Upper lobe of left lung (tissue), 6 donors: ENCODE measurements around the gene SEPTIN10. TPM values are rescaled to one million over a fixed set of nuclear protein-coding genes. Genes with fewer than 3 reads are reported as not detected.

Experiments
- ATAC-seq, 2 donors: fragments of 200-7000 bp; cut with Tn5 transposase; one replicate each; pipeline ENCODE4 v1.9.1; 2022; ENCODE audit warnings: mild to moderate bottlenecking in 2 of 2, moderate library complexity in 2 of 2; ENCODE audit not compliant: low FRiP score in 2 of 2
- DNase-seq, 2 donors: peaks; one replicate each; pipeline ENCODE4 v3.0.0-alpha.2; 2019 to 2020
- H3K27ac ChIP-seq, 4 donors: fragments of 200-600 bp; sonication (generic); one replicate each; pipeline ENCODE4 v1.5.1; 2016 to 2019
- H3K27me3 ChIP-seq, 4 donors: fragments of 200-600 bp; sonication (generic); one replicate each; pipeline ENCODE4 v1.5.1; 2017 to 2019
- H3K36me3 ChIP-seq, 4 donors: fragments of 200-600 bp; sonication (generic); one replicate each; pipeline ENCODE4 v1.5.1; 2016 to 2019
- H3K4me1 ChIP-seq, 4 donors: fragments of 200-600 bp; sonication (generic); one replicate each; pipeline ENCODE4 v1.5.1; 2018 to 2019
- H3K4me3 ChIP-seq, 4 donors: fragments of 200-600 bp; sonication (generic); one replicate each; pipeline ENCODE4 v1.5.1; 2017 to 2019; ENCODE audit warnings: mild to moderate bottlenecking in 2 of 4, moderate library complexity in 1 of 4
- H3K9me3 ChIP-seq, 4 donors: fragments of 200-600 bp; sonication (generic); one replicate each; pipeline ENCODE4 v1.5.1; 2018 to 2019
- EP300 ChIP-seq, 4 donors: sonication (generic); formaldehyde crosslinking; IDR thresholded peaks; one replicate each; pipeline ENCODE4 v1.5.1; 2017; ENCODE audit warnings: antibody characterized with exemption in 4 of 4, control low read depth in 2 of 4
- POLR2A ChIP-seq, 4 donors: fragments of 450-650 bp; IDR thresholded peaks; one replicate each; pipeline ENCODE4 v1.5.1; 2016 to 2017; ENCODE audit warnings: antibody characterized with exemption in 4 of 4, mild to moderate bottlenecking in 2 of 4
- POLR2AphosphoS5 ChIP-seq, 2 donors: sonication (generic); formaldehyde crosslinking; IDR thresholded peaks; one replicate each; pipeline ENCODE4 v1.5.1; 2017; ENCODE audit warnings: antibody characterized with exemption in 2 of 2
- WGBS, 2 donors: methylation state at CpG; one replicate each; pipeline ENCODE4 v1.1.5; 2017 to 2018; 5-methylcytosine and 5-hydroxymethylcytosine counted together
- total RNA-seq, 6 donors: library from RNA; depleted of rRNA in 4 of 6; stranded (reverse); fragments of >200 nt in 4 of 6; gene quantifications; one replicate each; pipeline versions ENCODE4 v1.1.0 to v1.2.1, GENCODE V29; 2016 to 2021
- TF ChIP-seq, protein P1 (sequence below), 6 experiments: fragments of 450-650 bp in 4 of 6; fragments of 200-600 bp in 2 of 6; sonication (generic) in 2 of 6; IDR thresholded peaks; one replicate each; pipeline ENCODE4 v1.5.1; 2016 to 2019; ENCODE audit warnings: antibody characterized with exemption in 6 of 6
- donor health status: DM: no; HTN: no; CAD: no; lungs with moderate emphysema.
- donor health status: DM: no; HTN: yes; CAD: no; lungs with severe emphysema.

The SEPTIN10 gene
- total RNA-seq, 6 donors from 2014 or later, result 60.8 to 135 (median 88.5) TPM

- Histone ChIP-seq H3K27ac (no peak overlapping the region), H3K4me3 (no peak overlapping the region), H3K9me3 (no peaks in the 10 kb centered on the region), H3K4me1 (peaks cover 0 to 13% (median 3%) of the 10 kb centered on the region in 4 donors), H3K36me3 (peaks cover 0 to 22% (median 5%) of the 10 kb centered on the region in 4 donors), H3K27me3 (no peaks in the 10 kb centered on the region)
- WGBS, 2 donors, result 94 to 96% methylated on average over 9 of the region's 9 CpGs
- no peak for DNase-seq
- ATAC-seq, result no peak
- no peak for TF ChIP-seq POLR2AphosphoS5 (IDR thresholded peaks at IDR 0.05)
- TF ChIP-seq EP300 (IDR thresholded peaks at IDR 0.05), result no peak
- TF ChIP-seq, protein P1, sequence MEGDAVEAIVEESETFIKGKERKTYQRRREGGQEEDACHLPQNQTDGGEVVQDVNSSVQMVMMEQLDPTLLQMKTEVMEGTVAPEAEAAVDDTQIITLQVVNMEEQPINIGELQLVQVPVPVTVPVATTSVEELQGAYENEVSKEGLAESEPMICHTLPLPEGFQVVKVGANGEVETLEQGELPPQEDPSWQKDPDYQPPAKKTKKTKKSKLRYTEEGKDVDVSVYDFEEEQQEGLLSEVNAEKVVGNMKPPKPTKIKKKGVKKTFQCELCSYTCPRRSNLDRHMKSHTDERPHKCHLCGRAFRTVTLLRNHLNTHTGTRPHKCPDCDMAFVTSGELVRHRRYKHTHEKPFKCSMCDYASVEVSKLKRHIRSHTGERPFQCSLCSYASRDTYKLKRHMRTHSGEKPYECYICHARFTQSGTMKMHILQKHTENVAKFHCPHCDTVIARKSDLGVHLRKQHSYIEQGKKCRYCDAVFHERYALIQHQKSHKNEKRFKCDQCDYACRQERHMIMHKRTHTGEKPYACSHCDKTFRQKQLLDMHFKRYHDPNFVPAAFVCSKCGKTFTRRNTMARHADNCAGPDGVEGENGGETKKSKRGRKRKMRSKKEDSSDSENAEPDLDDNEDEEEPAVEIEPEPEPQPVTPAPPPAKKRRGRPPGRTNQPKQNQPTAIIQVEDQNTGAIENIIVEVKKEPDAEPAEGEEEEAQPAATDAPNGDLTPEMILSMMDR (IDR thresholded peaks at IDR 0.05), result no peak
- no peak for TF ChIP-seq POLR2A (IDR thresholded peaks at IDR 0.05)
Observed at GRCh38 chr2:109555346-109555900, 58.3 kb downstream of the SEPTIN10 start.

GRCh38 chr2:109554758-109555157 lies 59.0 kb downstream of the SEPTIN10 start:
- Histone ChIP-seq H3K9me3 (no peaks in the 10 kb centered on the region), H3K27me3 (no peaks in the 10 kb centered on the region), H3K4me1 (peaks cover 0 to 13% (median 3%) of the 10 kb centered on the region in 4 donors), H3K4me3 (no peak overlapping the region), H3K27ac (no peak overlapping the region), H3K36me3 (peaks cover 0 to 22% (median 5%) of the 10 kb centered on the region in 4 donors)
- no peak for ATAC-seq
- no peak for DNase-seq
- TF ChIP-seq POLR2A (IDR thresholded peaks at IDR 0.05), result no peak
- TF ChIP-seq, protein P1 (IDR thresholded peaks at IDR 0.05), result no peak
- no peak for TF ChIP-seq POLR2AphosphoS5 (IDR thresholded peaks at IDR 0.05)
- no peak for TF ChIP-seq EP300 (IDR thresholded peaks at IDR 0.05)
- WGBS, 2 donors, result 87 to 88% methylated on average over 2 of the region's 2 CpGs

GRCh38 chr2:109549016-109549590 lies 64.7 kb downstream of the SEPTIN10 start:
- no peak for ATAC-seq
- Histone ChIP-seq H3K27ac (no peak overlapping the region), H3K4me3 (no peak overlapping the region), H3K4me1 (peaks cover 0 to 4% (median 0%) of the 10 kb centered on the region in 4 donors), H3K9me3 (no peaks in the 10 kb centered on the region), H3K27me3 (no peaks in the 10 kb centered on the region), H3K36me3 (peaks cover 0 to 24% (median 3%) of the 10 kb centered on the region in 4 donors)
- WGBS, 2 donors, result 80 to 82% methylated on average over 4 of the region's 4 CpGs
- DNase-seq, result no peak
- no peak for TF ChIP-seq POLR2AphosphoS5 (IDR thresholded peaks at IDR 0.05)
- no peak for TF ChIP-seq POLR2A (IDR thresholded peaks at IDR 0.05)
- TF ChIP-seq, protein P1 (IDR thresholded peaks at IDR 0.05), result no peak
- no peak for TF ChIP-seq EP300 (IDR thresholded peaks at IDR 0.05)

- peaks cover 0 to 4% (median 0%) of the 10 kb centered on the region in 4 donors for H3K4me1 ChIP-seq
- no peak overlapping the region for H3K4me3 ChIP-seq
- H3K27me3 ChIP-seq, result no peaks in the 10 kb centered on the region
- no peak for ATAC-seq
- no peaks in the 10 kb centered on the region for H3K9me3 ChIP-seq
- TF ChIP-seq, protein P1 (IDR thresholded peaks at IDR 0.05), result no peak
- TF ChIP-seq POLR2AphosphoS5 (IDR thresholded peaks at IDR 0.05) (no peak), EP300 (IDR thresholded peaks at IDR 0.05) (no peak), POLR2A (IDR thresholded peaks at IDR 0.05) (no peak)
- no peak for DNase-seq
- no peak overlapping the region for H3K27ac ChIP-seq
- 92 to 97% methylated on average over 2 of the region's 2 CpGs for WGBS, 2 donors
- peaks cover 0 to 11% (median under 1%) of the 10 kb centered on the region in 4 donors for H3K36me3 ChIP-seq
Observed at GRCh38 chr2:109547280-109547679, 66.5 kb downstream of the SEPTIN10 start.
